GM21367 (cell line): Measurements from ENCODE around the gene HSPA4.
"Not testable (repeated sequence)": the region's sequence is repeated elsewhere in the genome, so short reads cannot be mapped to it uniquely, and the experiment has no call there.

Source experiments
- ATAC-seq: cut with Tn5 transposase; IDR thresholded peaks from one replicate; pipeline ENCODE4 v1.9.1; 2021; ENCODE audit not compliant: unreplicated experiment

HSPA4 gene

GRCh38 chr5:133121611-133122150, 69.9 kb downstream of the HSPA4 start:
- ATAC-seq = no peak

- no peak for ATAC-seq
Measured at GRCh38 chr5:133122711-133123110, 70.9 kb downstream of the HSPA4 start.

GRCh38 chr5:133123297-133123696, 71.5 kb downstream of the HSPA4 start:
- no peak for ATAC-seq

- no peak for ATAC-seq
Measured at GRCh38 chr5:133124891-133125290, 73.1 kb downstream of the HSPA4 start.

GRCh38 chr5:133128066-133128465, 76.3 kb downstream of the HSPA4 start:
- ATAC-seq = no peak

- ATAC-seq = no peak
Measured at GRCh38 chr5:133129289-133129688, 77.5 kb downstream of the HSPA4 start.

- ATAC-seq = no peak
Measured at GRCh38 chr5:133129950-133130349, 78.1 kb downstream of the HSPA4 start.

GRCh38 chr5:133130387-133131118, 78.7 kb downstream of the HSPA4 start:
- no peak for ATAC-seq

GRCh38 chr5:133132717-133133116, 80.9 kb downstream of the HSPA4 start:
- ATAC-seq = no peak

GRCh38 chr5:133133241-133133640, 81.4 kb downstream of the HSPA4 start:
- not testable (repeated sequence) for ATAC-seq

GRCh38 chr5:133136890-133137289, 85.1 kb downstream of the HSPA4 start:
- not testable (repeated sequence) for ATAC-seq

GRCh38 chr5:133140311-133140710, 88.5 kb downstream of the HSPA4 start:
- ATAC-seq = no peak

- ATAC-seq = no peak
Measured at GRCh38 chr5:133141746-133142145, 89.9 kb downstream of the HSPA4 start.

- no peak for ATAC-seq
Measured at GRCh38 chr5:133142782-133143181, 91.0 kb downstream of the HSPA4 start.

GRCh38 chr5:133144245-133144981, 92.6 kb downstream of the HSPA4 start:
- no peak for ATAC-seq

GRCh38 chr5:133145436-133146170, 93.8 kb downstream of the HSPA4 start:
- no peak for ATAC-seq

GRCh38 chr5:133147411-133147810, 95.6 kb downstream of the HSPA4 start:
- no peak for ATAC-seq

- no peak for ATAC-seq
Measured at GRCh38 chr5:133147815-133148567, 96.2 kb downstream of the HSPA4 start.

- ATAC-seq = no peak
Measured at GRCh38 chr5:133149345-133149744, 97.5 kb downstream of the HSPA4 start.

- no peak for ATAC-seq
Measured at GRCh38 chr5:133150909-133151544, 99.2 kb downstream of the HSPA4 start.
